Ecto neural progenitor cell (in vitro differentiated cells): Measurements from ENCODE around the gene RASAL1.

Experiments
- DNase-seq: peaks from one replicate; pipeline ENCODE4 v3.0.0-alpha.2; 2018; ENCODE audit warnings: low spot score

The RASAL1 gene

DNA sequence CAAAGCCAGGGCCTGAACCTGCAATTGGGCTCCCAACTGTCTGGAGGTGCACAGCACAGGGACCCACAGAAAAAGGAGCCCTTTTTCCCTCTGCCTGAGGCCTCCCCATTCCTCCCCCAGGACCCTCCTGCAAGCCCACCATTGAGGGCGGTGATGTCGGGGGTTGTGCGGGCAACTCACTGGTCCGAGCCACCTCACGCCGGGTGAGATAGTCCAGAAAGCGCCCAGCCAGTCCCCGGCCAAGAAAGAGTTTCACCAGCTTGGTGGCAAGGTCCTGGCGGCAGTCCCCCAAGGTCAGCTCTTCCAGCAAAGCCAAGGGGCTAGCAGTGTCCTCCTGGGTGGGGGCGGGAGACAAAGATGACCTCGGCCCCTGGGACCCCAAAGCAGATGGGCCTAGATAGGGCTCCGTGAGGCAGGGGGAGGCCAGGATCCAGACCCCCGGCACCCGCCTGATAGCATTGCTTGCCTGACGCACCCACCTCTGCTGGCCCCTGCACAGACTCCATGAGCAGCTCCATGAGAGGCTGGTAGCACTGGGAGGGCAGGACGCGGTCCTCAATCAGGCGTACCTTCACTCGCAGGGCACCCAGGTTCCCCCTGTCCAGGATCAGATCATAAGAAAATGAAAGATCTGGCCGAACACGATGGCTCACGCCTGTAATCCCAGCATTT lies 20.0 kb downstream of the RASAL1 start:
- no peak for DNase-seq

DNA sequence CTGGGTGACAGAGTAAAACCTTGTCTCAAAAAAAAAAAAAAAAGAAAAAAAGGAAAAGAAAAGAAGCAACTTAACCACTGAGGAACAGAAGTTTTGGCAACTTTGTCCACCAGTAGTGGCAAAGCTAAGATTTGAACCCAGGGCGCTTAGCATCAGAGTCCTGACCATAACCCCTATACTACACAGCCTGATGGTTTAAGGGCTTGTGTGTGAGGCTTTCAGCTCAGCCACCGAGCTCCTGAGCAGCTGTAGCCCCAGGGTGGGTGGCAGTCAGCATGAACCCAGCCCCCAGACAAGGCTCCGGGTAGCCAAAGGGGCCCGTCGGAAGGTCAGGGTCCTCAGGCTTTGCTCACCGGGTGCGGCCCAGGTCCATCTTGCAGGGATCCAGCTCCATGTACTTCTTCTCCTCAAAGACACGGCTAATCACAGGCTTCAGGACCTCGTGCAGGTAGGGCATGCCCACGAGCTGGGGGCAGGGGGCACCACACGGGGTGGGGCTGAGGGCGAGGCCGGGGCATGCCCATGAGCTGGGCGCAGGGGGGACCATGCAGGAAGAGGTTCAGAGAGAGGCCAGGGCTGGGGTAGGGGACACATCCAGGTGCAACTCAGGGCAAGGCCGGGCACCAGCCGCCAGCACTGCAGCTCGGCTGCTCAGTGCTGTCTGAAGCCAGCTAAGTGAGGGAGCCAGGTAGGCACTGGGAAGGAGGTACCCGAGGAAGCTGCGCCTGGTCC lies 20.9 kb downstream of the RASAL1 start:
- DNase-seq = no peak

DNA sequence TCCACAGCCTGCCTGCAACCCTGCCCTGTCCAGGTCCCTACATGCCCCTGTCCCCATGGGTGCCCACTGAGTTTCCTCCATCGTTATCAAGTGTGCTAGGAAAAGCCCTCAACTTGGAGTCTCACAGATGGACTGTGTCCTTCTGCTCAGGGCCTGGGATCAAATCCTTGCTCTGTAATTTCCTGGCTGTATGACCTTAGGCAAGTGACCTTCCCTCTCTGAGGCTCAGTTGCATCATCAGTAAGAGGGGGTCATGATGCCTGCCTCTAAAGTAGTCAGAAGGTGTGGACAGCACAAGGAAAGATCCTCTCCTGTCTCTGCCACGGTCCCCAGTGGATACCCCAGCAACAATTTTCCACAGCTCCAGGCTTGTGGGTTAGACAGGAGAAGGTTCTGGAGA lies 22.2 kb downstream of the RASAL1 start:
- no peak for DNase-seq

DNA sequence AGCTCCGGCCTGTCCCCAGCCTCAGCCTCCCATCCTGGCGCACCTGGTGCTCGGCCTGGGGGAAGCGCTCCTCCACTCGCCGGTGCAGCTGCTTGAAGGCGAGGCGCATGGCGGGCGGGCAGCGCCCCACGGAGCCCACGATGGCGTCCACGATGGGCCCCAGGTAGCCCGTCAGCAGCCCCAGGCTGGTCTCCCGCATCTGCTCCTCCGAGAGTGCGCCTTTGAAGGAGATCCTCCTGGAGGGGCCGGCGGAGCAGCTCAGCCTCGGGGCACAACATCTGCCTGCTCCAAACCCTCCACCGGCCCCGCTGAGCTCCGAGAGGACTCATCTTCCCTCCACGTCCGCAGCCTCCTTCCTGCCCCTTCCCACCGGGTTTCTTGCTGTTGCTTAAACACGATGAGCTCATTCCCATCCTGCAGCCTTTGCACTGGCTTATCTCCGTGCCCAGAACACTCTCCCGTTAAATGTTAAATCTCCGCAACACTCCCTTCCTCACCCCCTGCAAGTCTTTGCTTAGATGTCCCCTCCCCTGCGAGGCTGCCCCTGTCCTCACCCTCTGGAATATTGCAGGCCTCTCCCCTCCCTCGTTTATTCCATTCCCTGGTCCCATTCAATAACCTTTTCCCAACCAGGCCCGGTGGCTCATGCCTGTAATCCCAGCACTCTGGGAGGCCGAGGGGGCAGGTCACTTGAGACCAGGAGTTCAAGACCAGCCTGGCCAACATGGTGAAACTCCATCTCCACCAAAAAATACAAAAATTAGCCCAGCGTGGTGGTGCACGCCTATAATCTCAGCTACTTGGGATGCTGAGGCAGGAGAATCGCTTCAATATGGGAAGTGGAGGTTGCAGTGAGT lies 23.3 kb downstream of the RASAL1 start:
- DNase-seq = no peak

DNA sequence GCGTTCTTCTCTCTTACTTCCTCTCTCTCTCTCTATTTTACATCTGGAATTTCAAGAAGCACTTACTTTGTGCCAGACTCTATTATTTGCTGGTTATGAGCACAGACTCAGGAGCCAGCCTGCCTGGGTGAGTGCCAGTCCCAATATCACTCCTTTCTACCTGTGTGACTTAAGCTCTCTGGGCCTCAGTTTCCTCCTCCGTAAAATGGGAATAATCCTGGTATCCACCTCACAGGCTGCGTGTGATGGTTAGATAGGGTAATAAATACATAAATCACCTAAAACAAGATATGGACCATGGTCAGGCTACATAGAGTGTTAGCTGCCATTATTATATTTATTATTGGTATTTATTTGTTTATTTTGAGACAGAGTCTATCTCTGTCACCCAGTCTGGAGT lies 24.3 kb downstream of the RASAL1 start:
- no peak for DNase-seq

DNA sequence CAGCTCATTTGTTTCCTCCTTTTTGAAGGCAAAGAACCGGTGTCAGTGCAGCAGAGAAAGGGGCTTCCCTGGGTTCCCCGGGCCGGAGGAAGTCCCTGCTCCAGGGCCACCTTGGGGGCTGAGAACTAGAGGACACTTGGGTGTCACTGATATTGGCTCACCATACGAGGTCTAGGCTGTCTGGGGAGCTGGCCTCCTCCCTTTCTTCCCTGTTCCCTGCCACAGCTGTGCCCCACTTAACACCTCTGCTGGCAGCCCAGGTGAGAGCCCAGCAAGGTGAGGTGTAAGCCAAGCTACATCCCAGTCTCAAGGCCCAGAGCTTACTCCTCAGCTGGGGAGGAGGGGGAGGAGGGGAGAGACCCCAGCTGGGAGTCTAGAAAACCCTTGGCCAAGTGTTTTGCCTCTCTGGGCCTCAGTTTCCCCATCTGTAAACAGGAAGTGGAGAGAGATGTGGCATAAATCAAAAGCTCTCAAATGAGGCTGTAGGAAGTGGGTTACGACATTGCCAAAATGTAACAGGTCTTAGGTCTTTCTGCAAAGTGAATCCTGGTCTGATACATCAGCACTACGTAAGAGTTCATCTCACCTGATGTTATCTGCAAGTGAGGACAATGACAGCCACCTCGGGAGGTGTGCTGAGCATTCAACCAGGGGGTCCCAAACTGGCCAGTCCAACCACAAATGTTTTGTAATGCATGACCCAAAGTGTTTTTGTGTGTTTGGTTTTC lies 25.5 kb downstream of the RASAL1 start:
- no peak for DNase-seq

DNA sequence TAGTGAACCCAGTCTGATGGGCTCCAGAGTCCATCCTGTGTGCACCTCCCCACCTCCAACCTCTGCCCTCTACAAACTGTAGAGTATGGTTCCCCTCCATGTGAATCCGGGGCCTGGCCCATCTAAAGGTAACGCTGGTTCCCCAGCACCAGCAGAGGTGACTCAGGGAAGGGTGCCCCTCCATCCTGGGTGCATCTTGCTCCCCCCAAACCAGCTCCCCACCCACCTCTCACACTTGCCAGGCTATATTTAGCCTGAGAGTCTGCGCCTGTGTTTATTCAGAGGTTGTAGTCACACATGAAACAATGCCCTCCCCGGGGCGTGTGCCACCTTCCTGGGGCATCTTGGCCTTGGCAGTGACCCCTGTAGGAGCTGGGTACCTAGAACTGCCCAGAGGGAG lies 26.2 kb downstream of the RASAL1 start:
- no peak for DNase-seq

DNA sequence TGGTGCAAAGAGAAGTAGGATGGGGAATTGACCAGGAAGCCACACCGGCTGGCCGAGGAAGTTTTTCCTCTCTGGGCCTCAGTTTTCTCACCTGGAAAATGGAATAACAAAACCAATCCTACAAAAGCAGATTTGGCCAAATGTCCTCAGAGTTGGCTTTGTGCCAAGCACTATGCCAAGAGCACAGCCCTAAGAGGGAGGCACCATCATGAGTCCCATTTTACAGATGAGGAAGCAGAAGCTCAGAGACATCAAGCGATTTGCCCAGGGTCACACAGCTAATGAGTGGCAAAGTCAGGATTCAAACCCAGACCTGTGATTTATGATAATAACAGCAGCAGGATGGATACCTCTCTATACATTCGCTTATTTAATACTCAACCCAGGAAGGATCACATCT lies 27.3 kb downstream of the RASAL1 start:
- no peak for DNase-seq

DNA sequence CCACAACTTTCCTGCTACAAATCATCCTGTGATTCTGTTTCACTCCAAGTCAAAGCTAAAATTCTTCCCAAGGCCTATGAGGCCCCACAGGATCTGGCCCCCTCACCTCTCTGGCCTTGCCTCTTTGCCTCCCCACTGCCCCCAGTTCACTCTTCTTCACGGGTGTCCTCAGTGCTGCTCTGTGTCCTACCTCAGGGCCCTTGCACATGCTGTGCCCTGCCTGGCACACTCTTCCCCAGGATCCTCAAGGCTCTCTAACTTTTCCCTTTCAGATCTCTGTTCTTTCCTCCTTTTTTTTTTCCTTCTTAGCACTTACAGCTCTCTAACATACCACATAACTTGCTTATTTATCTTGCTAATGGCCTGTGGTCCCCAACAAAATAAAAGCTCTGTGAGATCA lies 29.2 kb downstream of the RASAL1 start:
- no peak for DNase-seq

DNA sequence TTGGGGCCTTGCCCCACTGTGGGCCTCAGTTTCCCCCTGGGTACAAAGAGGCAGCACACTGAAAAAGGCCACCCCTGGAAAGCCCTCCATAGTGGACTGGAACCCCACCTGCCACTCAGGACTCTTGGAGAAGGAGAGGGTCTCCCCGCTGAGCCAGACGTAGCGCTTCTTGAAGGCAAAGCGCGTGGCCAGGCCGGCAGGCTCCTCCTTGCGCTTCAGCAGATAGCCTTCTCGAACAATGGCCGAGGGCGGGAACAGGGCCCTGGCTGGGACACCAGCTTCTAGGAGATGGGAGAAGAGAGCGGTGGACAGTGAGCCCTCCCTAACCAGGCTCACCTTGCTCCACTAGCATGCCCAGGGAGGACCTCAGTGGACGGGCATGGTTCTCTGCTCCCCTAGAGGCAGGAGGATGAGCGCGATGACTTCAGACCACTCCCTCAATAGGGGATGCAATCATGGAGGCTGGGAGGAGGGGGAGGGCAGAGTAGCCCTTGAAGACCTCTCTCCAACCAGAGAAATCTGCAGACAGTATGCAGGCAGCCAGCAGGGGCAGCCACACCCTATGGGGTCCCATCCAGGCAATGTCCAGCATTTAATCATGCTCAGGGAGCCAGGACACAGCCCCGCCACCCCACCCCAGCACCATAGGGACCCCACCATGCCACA lies 29.8 kb downstream of the RASAL1 start:
- no peak for DNase-seq

DNA sequence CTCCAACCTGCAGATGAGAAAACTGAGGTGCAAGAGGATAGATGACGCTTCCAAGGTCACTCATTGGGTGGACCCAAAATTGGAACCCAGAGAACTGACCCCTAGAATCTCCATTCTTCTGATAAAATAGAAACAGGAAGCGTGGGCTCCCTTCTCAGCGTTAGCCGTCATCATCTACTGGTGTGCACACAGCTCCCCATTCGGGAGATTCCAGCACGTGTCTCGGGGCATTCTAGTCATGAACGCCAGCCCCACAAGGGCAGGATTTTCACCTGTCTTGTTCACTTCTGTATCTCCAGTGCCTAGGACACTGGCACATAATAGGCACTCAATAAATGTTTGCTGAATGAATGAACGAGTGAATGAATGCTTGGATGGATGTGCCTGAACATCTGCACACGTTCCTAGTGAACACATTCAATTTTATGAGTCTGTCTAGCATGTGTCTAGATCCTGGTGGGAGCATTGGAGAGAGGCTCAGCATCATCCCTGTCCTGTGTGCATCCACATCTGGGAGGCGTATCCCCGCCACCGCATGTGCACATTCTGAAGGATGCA lies 30.5 kb downstream of the RASAL1 start:
- DNase-seq = no peak

DNA sequence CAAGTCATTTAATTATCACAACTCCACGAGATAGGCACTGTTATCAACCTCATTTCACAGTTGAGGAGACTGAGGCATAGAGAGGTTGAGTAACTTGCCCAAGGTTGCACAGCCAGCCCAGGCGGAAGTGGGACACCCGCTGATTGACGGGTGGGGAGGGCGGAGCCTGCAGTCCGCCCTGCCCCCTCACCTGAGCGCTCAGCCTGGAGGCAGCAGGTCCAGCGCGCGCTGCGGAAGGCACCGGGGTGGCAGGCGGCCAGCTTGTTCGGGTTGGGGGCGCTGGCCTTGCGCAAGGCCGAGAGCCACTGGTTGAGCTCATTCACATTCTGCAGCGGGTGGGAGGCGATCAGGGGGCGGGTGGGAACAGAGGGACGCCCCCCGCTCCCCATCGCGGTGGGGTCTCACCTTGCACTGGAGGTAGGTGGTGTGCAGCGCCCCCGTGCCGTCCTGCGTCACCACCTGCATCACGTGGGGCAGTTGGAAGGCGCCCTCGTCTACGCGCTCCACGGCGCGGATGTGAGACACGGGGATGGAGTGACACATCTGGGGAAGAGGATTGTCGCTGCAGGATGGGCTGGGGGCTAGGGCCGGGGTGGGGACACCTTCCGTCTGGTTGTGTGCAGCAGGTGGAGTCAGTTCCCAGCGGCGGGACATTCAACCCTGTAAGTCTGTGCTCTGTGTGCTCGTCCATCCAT lies 31.7 kb downstream of the RASAL1 start:
- DNase-seq = peak; percentile 76

DNA sequence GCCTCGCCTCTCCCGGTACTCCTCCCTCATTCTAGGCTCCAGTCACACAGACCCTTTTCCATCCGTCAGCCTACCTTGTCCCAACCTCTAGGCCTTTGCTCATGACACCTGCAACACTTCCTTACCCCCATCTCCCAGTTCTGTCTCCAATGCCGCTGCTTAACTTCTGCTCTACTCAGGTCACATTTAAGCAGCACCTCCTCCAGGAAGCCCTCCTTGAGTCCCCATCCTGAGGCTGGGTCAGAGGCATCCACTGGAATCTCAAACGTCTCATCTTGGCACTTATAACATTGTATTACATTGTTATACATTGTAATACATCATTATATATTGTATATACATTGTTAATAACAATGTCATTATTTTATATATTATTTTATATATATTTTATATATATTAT lies 32.8 kb downstream of the RASAL1 start:
- no peak for DNase-seq

DNA sequence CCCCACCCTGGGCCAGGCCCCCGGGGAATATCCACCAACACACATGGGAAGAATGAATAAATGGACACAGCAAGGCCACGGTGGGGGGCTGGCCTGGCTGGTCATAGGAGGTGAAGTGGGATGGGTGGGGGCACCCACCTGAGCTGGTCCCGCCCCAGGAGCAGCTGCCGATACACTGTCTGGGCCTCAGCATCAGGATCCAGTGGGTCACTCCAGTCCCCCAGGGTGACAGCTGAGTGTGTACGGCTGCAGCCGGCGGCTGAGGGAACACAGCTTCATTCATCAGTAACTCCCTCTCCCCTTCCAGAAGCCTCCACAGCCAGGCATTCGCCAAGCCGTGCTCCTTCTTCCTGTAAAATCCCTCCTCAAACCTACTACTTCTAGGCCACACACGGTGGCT lies 33.8 kb downstream of the RASAL1 start:
- DNase-seq = no peak

DNA sequence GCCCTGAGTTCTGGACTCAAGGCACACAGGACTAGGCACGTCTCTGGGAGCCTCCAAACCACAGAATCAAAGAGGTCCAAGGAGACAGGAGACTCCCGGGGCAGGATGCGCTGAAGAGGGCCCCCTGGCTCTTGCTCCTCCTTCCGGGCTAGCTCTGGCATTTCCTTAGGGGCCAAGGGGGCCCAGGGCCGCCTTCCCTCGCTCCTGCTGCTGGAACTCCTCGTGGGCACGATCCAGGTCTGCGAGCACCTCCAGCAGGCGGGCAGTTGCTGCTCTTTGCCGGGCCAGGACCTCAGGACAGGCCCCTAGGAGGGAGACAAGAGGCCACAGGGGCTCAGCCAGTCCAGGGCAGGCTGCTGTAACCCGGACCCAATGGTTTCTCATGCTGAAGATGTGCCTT lies 35.8 kb downstream of the RASAL1 start:
- no peak for DNase-seq

DNA sequence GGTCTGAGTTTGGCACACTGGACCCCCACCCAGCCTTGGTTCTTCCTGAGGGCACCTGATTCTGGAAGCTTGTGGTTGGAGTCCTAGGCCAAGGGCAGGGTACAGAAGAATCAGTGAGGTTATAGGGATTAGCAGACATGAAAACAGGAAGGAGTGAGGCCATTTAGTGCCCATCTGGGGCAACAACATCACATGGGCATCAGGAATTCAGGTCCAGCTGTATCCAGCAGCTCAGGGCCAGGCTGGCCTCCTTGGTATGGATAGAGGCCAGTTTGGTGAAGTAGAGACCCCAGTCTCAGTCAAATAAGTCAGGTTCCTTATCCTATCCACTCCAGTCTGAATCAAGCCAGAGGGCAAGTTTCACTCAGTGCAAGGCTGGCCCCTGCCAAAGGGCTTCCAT lies 36.2 kb downstream of the RASAL1 start:
- no peak for DNase-seq

DNA sequence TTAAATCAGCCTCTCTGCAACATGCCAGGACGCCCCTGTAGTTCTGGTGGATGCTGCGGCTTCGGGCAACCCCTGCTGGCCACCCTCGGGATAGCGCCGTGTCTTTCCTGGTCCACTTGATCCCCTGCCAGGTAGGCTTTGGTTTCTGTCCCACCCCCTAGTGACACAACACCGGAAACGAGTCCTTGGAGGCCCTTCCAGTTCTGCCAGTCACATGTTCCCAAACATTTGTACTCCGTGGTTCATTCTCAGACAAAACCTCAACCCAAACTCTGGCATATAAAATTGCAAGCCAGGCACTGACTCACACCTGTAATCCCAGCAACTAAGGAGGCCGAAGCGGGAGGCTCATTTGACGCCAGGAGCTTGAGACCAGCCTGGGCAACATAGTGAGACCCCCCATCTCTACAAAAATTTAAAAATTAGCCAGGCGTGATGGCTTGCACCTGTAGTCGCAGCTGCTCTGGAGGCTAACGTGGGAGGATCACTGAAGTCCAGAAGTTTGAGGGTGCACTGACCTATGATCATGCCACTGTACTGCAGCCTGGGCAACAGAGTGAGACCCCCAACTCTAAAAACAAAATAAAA lies 37.0 kb downstream of the RASAL1 start:
- DNase-seq = peak; percentile 91

DNA sequence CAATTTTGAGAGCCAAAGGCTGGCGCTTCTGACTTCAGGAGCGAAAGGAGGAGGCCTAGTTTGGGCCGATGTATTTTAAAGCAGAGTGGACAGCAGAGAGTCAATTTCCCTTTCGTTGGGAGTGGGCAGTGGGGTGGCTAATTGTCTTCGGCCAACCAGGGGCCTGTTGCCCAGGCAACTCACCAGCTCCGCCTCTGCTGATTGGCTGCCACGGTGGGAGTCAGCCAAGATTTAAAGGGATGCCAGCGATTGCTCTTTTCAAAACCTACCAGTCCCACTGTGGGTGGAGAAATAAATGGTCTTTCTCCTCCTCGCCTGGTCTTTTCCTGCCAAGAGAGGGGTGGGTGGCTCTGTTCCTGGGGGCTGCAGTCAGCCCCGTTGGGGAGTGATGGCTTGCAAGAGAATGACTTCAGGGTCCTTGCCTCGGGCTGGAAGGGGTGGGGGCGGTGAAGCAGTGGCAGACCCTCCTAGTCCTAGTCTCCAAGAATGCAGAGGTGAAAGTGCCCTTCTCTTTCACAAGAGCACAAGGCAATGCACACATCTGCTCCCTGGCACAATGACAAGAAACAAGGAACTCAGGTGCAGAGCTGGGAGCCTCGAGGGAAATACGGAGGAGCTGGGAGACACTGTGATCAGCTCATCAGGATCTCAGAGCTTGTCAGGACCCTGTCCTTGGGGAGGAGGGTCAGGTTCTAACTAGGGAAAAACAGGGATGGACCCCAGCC lies 37.7 kb downstream of the RASAL1 start:
- DNase-seq = peak; percentile 84

DNA sequence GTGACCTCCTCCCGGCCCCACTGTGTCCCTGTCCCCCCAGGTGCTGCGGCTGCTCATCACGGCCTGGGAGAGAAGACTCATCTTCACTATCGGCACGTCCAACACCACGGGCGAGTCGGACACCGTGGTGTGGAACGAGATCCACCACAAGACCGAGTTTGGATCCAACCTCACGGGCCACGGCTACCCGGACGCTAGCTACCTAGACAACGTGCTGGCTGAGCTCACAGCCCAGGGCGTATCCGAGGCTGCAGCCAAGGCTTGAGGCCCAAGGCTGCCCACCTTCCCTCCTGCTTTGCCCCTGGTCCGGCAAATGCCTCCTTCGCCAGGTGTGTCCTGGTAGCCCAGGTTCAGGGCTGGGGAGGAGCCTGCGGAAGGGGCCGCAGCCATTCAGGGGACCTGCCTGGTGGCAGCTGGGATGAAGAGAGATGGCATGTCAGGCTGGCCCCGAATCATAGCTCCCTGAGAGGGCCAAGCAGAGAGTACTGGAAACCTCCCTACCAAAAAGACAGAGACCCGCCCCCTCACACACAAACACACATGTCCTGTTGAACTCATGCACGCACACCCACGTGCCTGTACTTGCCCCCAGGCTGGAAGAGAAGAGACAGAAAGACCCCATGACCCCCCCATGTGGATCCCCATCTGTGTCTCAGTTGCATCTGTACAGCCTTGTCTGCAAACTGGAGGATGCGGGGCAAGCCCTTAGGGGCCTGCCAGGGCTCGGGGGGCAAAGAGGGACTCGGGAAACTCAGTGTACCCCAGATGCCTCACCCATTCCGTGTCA lies 38.7 kb downstream of the RASAL1 start:
- DNase-seq = no peak
